Keratinocyte (primary cell): Measurements from ENCODE around the gene NACAD.

Experiments
- CTCF ChIP-seq, 3 experiments: IDR thresholded peaks in 1 of 3; conservative IDR thresholded peaks in 1 of 3; optimal IDR thresholded peaks in 1 of 3; 2 replicates in 2 of 3; 3 replicates in 1 of 3; pipeline versions ENCODE3 to v1.5.1; 2011; ENCODE audit warnings: low read length in 3 of 3, mild to moderate bottlenecking in 3 of 3, moderate library complexity in 2 of 3, control low read depth in 1 of 3, inconsistent platforms in 1 of 3; ENCODE audit not compliant: insufficient read depth in 2 of 3; ENCODE audit errors: extremely low read depth in 1 of 3
- EZH2 ChIP-seq: IDR thresholded peaks from one replicate; pipeline ENCODE4 v1.6.1; 2012; ENCODE audit warnings: inconsistent platforms, mild to moderate bottlenecking, low read length, moderate library complexity

GRCh38 chr7:45106820-45107219, 18.1 kb upstream of the NACAD start:
- no peak for TF ChIP-seq CTCF (optimal IDR thresholded peaks at IDR 0.05 in 1 of 3, IDR thresholded peaks at IDR 0.05 in 1 of 3, conservative IDR thresholded peaks at IDR 0.05 in 1 of 3; ENCODE audit: extremely low read depth in 1 of 3, insufficient read depth in 2 of 3, low read length in 3 of 3)
- TF ChIP-seq EZH2: no peak
